COR-L47 (cell line): ENCODE measurements around the gene PIM3.
A peak's percentile ranks its signal among the peaks of the same experiment; 100 is the strongest.

Experiments
- DNase-seq: peaks from one replicate; lab custom pipeline; 2025; lab: John Stamatoyannopoulos, UW

Gene PIM3

GRCh38 chr22:50000587-50001387 is 40.2 kb downstream of the PIM3 start:
- no peak for DNase-seq

DNA sequence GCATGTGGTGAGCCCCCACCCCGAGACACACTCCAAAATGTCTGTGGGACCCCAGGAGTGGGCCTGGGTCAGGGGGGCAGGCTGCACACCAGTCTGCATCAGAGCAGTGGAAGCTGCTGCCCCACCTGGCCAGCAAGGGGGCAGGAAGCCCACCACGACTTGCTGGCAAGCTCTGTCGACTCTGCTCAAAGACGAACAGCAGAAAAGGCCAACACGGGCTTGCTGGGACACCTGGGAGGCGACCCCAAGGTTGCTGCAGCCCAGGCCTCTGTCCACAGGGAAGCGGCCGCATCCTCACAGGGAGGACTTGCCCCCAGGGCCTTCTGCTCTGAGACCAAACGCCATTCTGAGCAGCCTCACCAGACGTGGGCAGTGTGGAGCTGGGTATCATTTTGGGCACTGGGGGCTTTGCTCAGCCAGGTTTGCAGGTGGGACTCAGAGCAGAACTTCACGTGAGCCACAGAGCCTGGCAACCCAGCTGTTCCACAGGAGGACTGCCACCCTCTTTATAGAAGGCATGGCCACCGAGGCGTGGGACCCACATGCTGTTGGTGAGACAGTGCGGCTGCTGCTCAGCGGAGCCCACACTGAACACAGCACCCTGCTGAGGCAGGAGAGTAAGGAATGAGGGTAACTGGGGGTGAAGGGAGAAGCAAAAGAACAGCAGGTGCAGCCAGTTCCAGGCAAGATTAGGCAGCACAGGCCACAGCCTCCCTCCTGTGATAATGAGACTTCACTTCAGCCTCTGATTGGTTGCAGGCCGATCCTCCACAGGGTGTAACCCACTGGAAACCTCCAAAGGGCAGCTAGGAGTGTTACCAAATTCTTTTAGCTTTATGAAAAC is 41.0 kb downstream of the PIM3 start:
- DNase-seq, result peak; percentile 61

GRCh38 chr22:50002791-50003190 is 42.2 kb downstream of the PIM3 start:
- DNase-seq, result no peak

DNA sequence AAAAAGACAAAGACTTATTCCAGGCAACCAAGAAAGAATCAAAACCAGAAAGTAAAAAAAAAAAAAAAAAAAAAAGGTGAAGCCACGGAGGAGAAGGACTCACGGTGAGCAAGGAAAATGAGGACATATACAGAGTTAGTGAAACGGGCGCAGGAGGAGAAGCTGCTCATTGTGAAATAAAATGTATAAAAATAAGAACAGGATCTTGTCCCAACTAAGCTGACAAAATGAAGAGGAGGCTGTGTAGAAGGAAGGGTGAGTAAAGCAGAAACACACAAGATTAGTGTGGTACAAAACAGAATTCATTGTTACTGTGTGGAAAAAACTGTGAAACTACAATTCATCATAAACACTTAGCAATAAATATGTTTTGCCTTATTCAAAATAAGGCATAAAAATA is 44.3 kb downstream of the PIM3 start:
- no peak for DNase-seq

DNA sequence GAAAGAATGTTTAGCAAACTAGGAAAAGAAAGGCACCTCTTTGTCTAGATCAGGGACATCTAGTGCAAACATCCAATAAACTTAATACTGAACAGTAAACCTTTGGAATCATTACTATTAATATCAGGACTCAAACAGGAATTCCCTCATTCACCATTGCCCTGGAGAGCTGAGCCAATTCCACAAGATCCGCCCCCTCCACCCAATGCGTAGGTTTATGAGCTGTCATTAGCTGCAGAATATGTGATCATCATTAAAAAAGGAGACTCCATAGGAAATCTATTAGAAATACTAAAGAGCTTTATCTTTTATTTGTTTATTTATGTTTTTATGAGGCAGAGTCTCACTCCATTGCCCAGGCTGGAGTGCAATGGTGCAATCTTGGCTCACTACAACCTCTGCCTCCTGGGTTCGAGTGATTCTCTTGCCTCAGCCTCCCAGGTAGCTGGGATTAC is 46.5 kb downstream of the PIM3 start:
- DNase-seq, result no peak

- peak; percentile 87 for DNase-seq
These were observed 47.8 kb downstream of the PIM3 start for GRCh38 chr22:50008151-50009040.

DNA sequence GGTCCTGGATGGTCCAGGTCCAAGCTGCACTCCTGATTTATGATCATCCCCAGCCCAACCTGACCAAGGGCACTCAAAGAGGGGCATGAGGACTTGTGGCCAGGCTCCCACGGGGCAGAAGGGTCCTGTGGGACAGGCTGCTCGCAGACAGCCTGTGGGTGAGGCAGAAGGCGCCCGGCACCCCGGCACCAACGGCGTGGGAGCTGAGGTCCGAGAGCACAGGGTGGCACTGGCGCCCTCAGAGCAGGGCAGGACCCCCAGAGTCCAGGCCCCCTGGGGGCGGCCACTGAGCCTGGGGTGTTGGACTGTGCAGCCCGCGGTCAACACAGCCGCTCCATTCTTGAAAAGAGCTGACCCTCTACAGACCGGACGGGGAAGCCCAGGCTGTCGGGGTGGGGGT is 48.7 kb downstream of the PIM3 start:
- DNase-seq, result no peak

GRCh38 chr22:50009765-50010675 is 49.4 kb downstream of the PIM3 start:
- DNase-seq, result no peak

- no peak for DNase-seq
These were observed 50.3 kb downstream of the PIM3 start for GRCh38 chr22:50010676-50011446.

- DNase-seq, result peak; percentile 23
These were observed 51.1 kb downstream of the PIM3 start for GRCh38 chr22:50011447-50012210.

GRCh38 chr22:50012211-50013181 is 51.9 kb downstream of the PIM3 start, which contains the start of gene IL17REL:
TSS of gene IL17REL (minus strand) at chr22:50012765. CDS start at chr22:50012646, 119 bp downstream.
- DNase-seq, result no peak
